Measurements from ENCODE around the gene IGFLR1.

The IGFLR1 gene

DNA sequence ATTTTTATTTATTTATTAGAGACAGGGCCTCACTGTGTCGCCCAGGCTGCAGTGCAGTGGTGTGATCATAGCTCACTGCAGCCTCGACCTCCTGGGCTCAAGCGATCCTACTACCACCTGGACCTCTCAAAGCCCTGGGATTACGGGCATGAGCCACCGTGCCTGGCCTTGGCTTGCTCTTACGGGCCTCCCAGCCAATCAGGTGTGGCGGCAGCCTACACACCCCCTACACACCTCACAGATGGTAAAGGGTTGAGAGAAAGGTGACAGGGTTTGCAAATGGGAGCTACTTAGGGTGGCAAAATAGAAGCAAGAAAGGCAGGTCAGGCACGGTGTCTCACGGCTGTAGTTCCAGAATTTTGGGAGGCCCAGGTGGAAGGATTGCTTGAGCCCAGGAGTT is 38.9 kb downstream of the IGFLR1 start:
- 69% methylated on average over 5 of the region's 9 CpGs for WGBS

DNA sequence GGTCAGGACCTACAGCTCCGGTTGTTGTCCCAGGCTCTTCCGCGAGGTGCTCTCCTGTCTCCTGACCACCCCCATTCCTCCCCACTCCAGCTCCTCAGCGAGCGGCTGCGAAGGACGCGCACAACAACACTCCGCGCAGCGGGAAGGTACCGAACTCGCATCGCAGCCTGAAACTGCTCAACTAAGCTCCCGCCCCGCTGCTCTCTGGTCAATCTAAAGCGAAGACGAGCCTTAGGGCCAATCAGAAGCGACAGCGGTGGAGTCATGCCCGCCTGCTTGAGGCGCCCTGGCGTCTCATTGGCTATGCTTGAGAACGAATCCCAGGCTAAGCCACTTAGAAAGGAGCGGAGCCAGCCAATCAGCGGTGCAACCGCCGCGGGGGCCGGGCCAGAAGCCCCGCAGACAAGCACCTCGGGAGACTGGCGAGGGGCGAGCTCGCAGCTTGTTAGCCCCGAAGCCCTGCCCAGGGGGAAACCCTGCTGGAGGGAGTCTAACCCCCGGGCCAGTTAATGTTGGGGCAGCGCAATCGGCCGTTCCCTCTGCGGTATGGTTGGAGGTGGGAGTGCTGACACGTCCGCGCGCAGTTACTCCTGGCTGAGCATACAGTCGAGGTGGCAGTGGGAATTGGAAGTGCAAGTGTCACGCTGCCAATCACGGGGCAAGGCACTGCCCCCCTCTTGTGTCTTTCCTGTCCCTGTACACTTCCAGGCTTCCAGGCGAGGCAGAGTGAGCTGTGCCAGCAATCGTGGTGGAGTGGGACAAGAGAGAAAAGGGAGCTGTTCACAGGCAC is 39.8 kb downstream of the IGFLR1 start:
- no peak overlapping the region for H2BK120ac ChIP-seq (ENCODE audit: low read depth, low read length)
- H3K4me1 ChIP-seq (ENCODE audit: control insufficient read depth, insufficient read depth, low read depth, low read length) = peaks cover 7% of the 10 kb centered on the region
- no peak overlapping the region for H3K23ac ChIP-seq (ENCODE audit: low read length in 2 of 2)
- H3K9ac ChIP-seq (ENCODE audit: low read length) = peak overlapping the region; percentile 65
- no peaks in the 10 kb centered on the region for H3K36me3 ChIP-seq (ENCODE audit: control insufficient read depth in 1 of 2, insufficient read depth in 2 of 2, low read depth in 1 of 2, low read length in 2 of 2)
- no peak overlapping the region for H3K27ac ChIP-seq (ENCODE audit: low read length, poor library complexity, severe bottlenecking)
- H2BK12ac ChIP-seq (ENCODE audit: low read length in 2 of 2) = peak overlapping the region in 1 of 2 experiments; percentile 72
- under 1% methylated on average over 48 of the region's 50 CpGs for WGBS
- no peak overlapping the region for H2AK5ac ChIP-seq (ENCODE audit: low read length, severe bottlenecking)
- no peak overlapping the region for H3K4ac ChIP-seq (ENCODE audit: low read depth in 1 of 2, low read length in 2 of 2)
- H3K79me1 ChIP-seq (replicated peaks; ENCODE audit: low read length, poor library complexity, severe bottlenecking) = no peaks in the 10 kb centered on the region
- DNase-seq = peak; percentile 98
- peak overlapping the region; percentile 57 to 89 for H3K4me3 ChIP-seq (ENCODE audit: insufficient read depth in 1 of 2, low read depth in 1 of 2, low read length in 2 of 2)
- peak overlapping the region; percentile 44 for H2AFZ ChIP-seq (ENCODE audit: low read depth, low read length)
- no peak overlapping the region for H4K91ac ChIP-seq (ENCODE audit: low read length)
- H3K27me3 ChIP-seq (ENCODE audit: control insufficient read depth in 1 of 2, insufficient read depth in 1 of 2, low read length in 2 of 2) = peaks cover 0 to 4% of the 10 kb centered on the region in 2 experiments
- H3K18ac ChIP-seq (ENCODE audit: low read depth in 1 of 2, low read length in 2 of 2) = no peak overlapping the region
- no peak overlapping the region for H3K14ac ChIP-seq (ENCODE audit: low read length in 2 of 2)
- H3K9me3 ChIP-seq (ENCODE audit: control insufficient read depth, low read length) = no peaks in the 10 kb centered on the region
- peak overlapping the region; percentile 74 for H3K4me2 ChIP-seq (ENCODE audit: low read length, poor library complexity, severe bottlenecking)
- no peak overlapping the region for H2BK15ac ChIP-seq (ENCODE audit: low read depth, poor library complexity, severe bottlenecking)
- H4K8ac ChIP-seq (ENCODE audit: low read length) = peak overlapping the region; percentile 92
- H2BK5ac ChIP-seq (ENCODE audit: low read depth, low read length, poor library complexity, severe bottlenecking) = no peak overlapping the region

More for the DNA sequence above, 38.9 kb downstream of the IGFLR1 start:
- Histone ChIP-seq H3K4me2 (ENCODE audit: low read length, poor library complexity, severe bottlenecking) (no peak overlapping the region), H2AFZ (ENCODE audit: low read depth, low read length) (no peak overlapping the region), H3K27me3 (ENCODE audit: control insufficient read depth in 1 of 2, insufficient read depth in 1 of 2, low read length in 2 of 2) (peaks cover 2 to 4% of the 10 kb centered on the region in 2 experiments), H3K9me3 (ENCODE audit: control insufficient read depth, low read length) (no peaks in the 10 kb centered on the region), H3K36me3 (ENCODE audit: control insufficient read depth in 1 of 2, insufficient read depth in 2 of 2, low read depth in 1 of 2, low read length in 2 of 2) (no peaks in the 10 kb centered on the region), H2BK15ac (ENCODE audit: low read depth, poor library complexity, severe bottlenecking) (no peak overlapping the region), H3K23ac (ENCODE audit: low read length in 2 of 2) (no peak overlapping the region), H3K9ac (ENCODE audit: low read length) (no peak overlapping the region), H4K91ac (ENCODE audit: low read length) (peak overlapping the region; percentile 32), H4K8ac (ENCODE audit: low read length) (no peak overlapping the region), H3K4me1 (ENCODE audit: control insufficient read depth, insufficient read depth, low read depth, low read length) (peaks cover 7% of the 10 kb centered on the region), H3K79me1 (replicated peaks; ENCODE audit: low read length, poor library complexity, severe bottlenecking) (no peaks in the 10 kb centered on the region), H3K4me3 (ENCODE audit: insufficient read depth in 1 of 2, low read depth in 1 of 2, low read length in 2 of 2) (no peak overlapping the region), H2BK12ac (ENCODE audit: low read length in 2 of 2) (no peak overlapping the region), H2BK5ac (ENCODE audit: low read depth, low read length, poor library complexity, severe bottlenecking) (no peak overlapping the region), H2BK120ac (ENCODE audit: low read depth, low read length) (no peak overlapping the region), H3K4ac (ENCODE audit: low read depth in 1 of 2, low read length in 2 of 2) (no peak overlapping the region), H3K14ac (ENCODE audit: low read length in 2 of 2) (no peak overlapping the region), H2AK5ac (ENCODE audit: low read length, severe bottlenecking) (no peak overlapping the region), H3K18ac (ENCODE audit: low read depth in 1 of 2, low read length in 2 of 2) (no peak overlapping the region), H3K27ac (ENCODE audit: low read length, poor library complexity, severe bottlenecking) (no peak overlapping the region)
- no peak for DNase-seq

DNA sequence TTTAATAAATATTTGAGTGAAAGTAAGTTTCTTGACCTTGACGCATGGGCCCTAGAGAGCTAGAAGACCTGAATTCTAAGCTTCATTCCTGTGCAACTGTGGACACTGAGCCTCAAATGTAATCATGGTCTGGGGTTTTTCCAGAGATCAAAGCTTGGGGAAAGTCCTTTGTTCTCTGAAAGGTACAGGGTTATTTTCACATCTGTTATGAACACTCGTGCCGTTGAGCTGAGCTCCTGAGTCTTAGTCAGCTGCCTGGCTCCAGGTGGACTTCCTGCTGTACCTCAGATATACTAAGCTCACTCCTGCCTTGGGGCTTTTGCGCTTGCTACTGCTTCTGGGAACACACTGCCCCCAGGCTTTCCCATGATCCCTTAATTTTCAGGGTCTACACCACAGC is 45.4 kb downstream of the IGFLR1 start:
- no peak overlapping the region for H3K18ac ChIP-seq (ENCODE audit: low read depth in 1 of 2, low read length in 2 of 2)
- no peak overlapping the region for H3K4me2 ChIP-seq (ENCODE audit: low read length, poor library complexity, severe bottlenecking)
- H2AK5ac ChIP-seq (ENCODE audit: low read length, severe bottlenecking) = no peak overlapping the region
- H4K8ac ChIP-seq (ENCODE audit: low read length) = no peak overlapping the region
- H2AFZ ChIP-seq (ENCODE audit: low read depth, low read length) = no peak overlapping the region
- H3K9ac ChIP-seq (ENCODE audit: low read length) = no peak overlapping the region
- peaks cover 3 to 9% of the 10 kb centered on the region in 2 experiments for H3K27me3 ChIP-seq (ENCODE audit: control insufficient read depth in 1 of 2, insufficient read depth in 1 of 2, low read length in 2 of 2)
- DNase-seq = no peak
- no peak overlapping the region for H3K4me3 ChIP-seq (ENCODE audit: insufficient read depth in 1 of 2, low read depth in 1 of 2, low read length in 2 of 2)
- no peaks in the 10 kb centered on the region for H3K36me3 ChIP-seq (ENCODE audit: control insufficient read depth in 1 of 2, insufficient read depth in 2 of 2, low read depth in 1 of 2, low read length in 2 of 2)
- H3K4me1 ChIP-seq (ENCODE audit: control insufficient read depth, insufficient read depth, low read depth, low read length) = no peaks in the 10 kb centered on the region
- no peak overlapping the region for H3K27ac ChIP-seq (ENCODE audit: low read length, poor library complexity, severe bottlenecking)
- no peak overlapping the region for H4K91ac ChIP-seq (ENCODE audit: low read length)
- no peak overlapping the region for H2BK120ac ChIP-seq (ENCODE audit: low read depth, low read length)
- no peak overlapping the region for H2BK15ac ChIP-seq (ENCODE audit: low read depth, poor library complexity, severe bottlenecking)
- H3K23ac ChIP-seq (ENCODE audit: low read length in 2 of 2) = no peak overlapping the region
- H2BK5ac ChIP-seq (ENCODE audit: low read depth, low read length, poor library complexity, severe bottlenecking) = no peak overlapping the region
- H3K79me1 ChIP-seq (replicated peaks; ENCODE audit: low read length, poor library complexity, severe bottlenecking) = no peaks in the 10 kb centered on the region
- H2BK12ac ChIP-seq (ENCODE audit: low read length in 2 of 2) = no peak overlapping the region
- H3K14ac ChIP-seq (ENCODE audit: low read length in 2 of 2) = no peak overlapping the region
- no peaks in the 10 kb centered on the region for H3K9me3 ChIP-seq (ENCODE audit: control insufficient read depth, low read length)
- 94% methylated on average over 4 of the region's 4 CpGs for whole genome bisulfite sequencing
- no peak overlapping the region for H3K4ac ChIP-seq (ENCODE audit: low read depth in 1 of 2, low read length in 2 of 2)

DNA sequence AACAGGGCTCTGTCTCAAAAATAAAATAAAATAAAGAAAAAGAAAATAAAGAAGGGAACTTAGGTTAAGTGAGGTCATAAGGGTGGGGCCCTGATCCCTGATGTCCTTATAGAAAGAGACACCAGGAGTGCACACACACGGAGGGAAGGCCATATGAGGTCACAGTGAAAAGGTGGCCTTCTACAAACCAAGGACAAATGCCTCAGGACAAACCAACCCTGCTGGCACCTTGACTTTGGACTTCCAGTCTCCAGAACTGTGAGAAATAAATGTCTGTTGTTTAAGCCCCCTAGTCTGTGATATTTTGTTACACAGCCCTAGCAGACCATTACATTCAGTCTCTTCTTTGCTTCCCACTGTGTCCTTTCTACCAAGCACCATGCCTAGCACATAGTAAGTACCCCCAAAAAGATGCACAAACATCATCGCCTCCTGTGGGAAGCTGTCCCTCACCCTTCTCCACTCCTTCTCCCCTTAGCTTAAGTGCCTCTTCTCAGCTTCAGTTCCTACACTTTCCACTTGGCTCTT is 46.3 kb downstream of the IGFLR1 start:
- Histone ChIP-seq H2BK120ac (ENCODE audit: low read depth, low read length) (no peak overlapping the region), H3K9ac (ENCODE audit: low read length) (no peak overlapping the region), H2BK15ac (ENCODE audit: low read depth, poor library complexity, severe bottlenecking) (no peak overlapping the region), H3K27me3 (ENCODE audit: control insufficient read depth in 1 of 2, insufficient read depth in 1 of 2, low read length in 2 of 2) (peaks cover 3 to 9% of the 10 kb centered on the region in 2 experiments), H3K23ac (ENCODE audit: low read length in 2 of 2) (no peak overlapping the region), H2BK12ac (ENCODE audit: low read length in 2 of 2) (no peak overlapping the region), H3K4ac (ENCODE audit: low read depth in 1 of 2, low read length in 2 of 2) (no peak overlapping the region), H2BK5ac (ENCODE audit: low read depth, low read length, poor library complexity, severe bottlenecking) (no peak overlapping the region), H3K9me3 (ENCODE audit: control insufficient read depth, low read length) (no peaks in the 10 kb centered on the region), H3K4me3 (ENCODE audit: insufficient read depth in 1 of 2, low read depth in 1 of 2, low read length in 2 of 2) (no peak overlapping the region), H3K4me2 (ENCODE audit: low read length, poor library complexity, severe bottlenecking) (no peak overlapping the region), H2AK5ac (ENCODE audit: low read length, severe bottlenecking) (no peak overlapping the region), H2AFZ (ENCODE audit: low read depth, low read length) (no peak overlapping the region), H3K14ac (ENCODE audit: low read length in 2 of 2) (no peak overlapping the region), H4K8ac (ENCODE audit: low read length) (no peak overlapping the region), H3K27ac (ENCODE audit: low read length, poor library complexity, severe bottlenecking) (no peak overlapping the region), H3K36me3 (ENCODE audit: control insufficient read depth in 1 of 2, insufficient read depth in 2 of 2, low read depth in 1 of 2, low read length in 2 of 2) (no peaks in the 10 kb centered on the region), H3K4me1 (ENCODE audit: control insufficient read depth, insufficient read depth, low read depth, low read length) (no peaks in the 10 kb centered on the region), H3K18ac (ENCODE audit: low read depth in 1 of 2, low read length in 2 of 2) (no peak overlapping the region), H3K79me1 (replicated peaks; ENCODE audit: low read length, poor library complexity, severe bottlenecking) (no peaks in the 10 kb centered on the region), H4K91ac (ENCODE audit: low read length) (no peak overlapping the region)
- no peak for DNase-seq
- 87% methylated on average over 2 of the region's 2 CpGs for WGBS
